B cell (primary cell): ENCODE results near the gene PEX7. TPM values are rescaled to one million over a fixed set of nuclear protein-coding genes. Genes with fewer than 3 reads are reported as not detected.

Experiments used
- ATAC-seq: fragments of 200-7000 bp; cut with Tn5 transposase; one replicate; pipeline ENCODE4 v1.10.0; 2021; ENCODE audit warnings: low read depth, mild to moderate bottlenecking, moderate number of reproducible peaks, moderate library complexity
- CTCF ChIA-PET: fragments of 350-600 bp; sonication (Branson Sonifier 250); formaldehyde crosslinking; loops from one replicate; lab custom pipeline; 2021; ENCODE audit warnings: antibody characterized with exemption, inconsistent platforms; lab: Charles Lee
- POLR2A ChIA-PET: fragments of 350-600 bp; sonication (Branson Sonifier 250); formaldehyde crosslinking; loops from one replicate; lab custom pipeline; 2021; ENCODE audit warnings: antibody characterized with exemption; lab: Charles Lee
- DNase-seq: peaks from one replicate; pipeline ENCODE4 v3.0.0; 2013
- H2AFZ ChIP-seq: 2 replicates; pipeline ENCODE4 v1.6.1; 2012; ENCODE audit warnings: mild to moderate bottlenecking, low read depth, low read length; ENCODE audit not compliant: insufficient read depth, poor library complexity, severe bottlenecking
- H3K27ac ChIP-seq, 2 donors: 1 replicate in 1 of 2; 2 replicates in 1 of 2; pipeline ENCODE4 v1.5.1; 2012 to 2013; ENCODE audit warnings: low read length in 2 of 2, mild to moderate bottlenecking in 2 of 2, moderate library complexity in 1 of 2
- H3K27me3 ChIP-seq, 4 experiments: fragments of 200-600 bp in 1 of 4; sonication (generic) in 1 of 4; replicated peaks in 1 of 4; 1 replicate in 2 of 4; 2 replicates in 2 of 4; pipeline versions ENCODE4 v1.6.1 to v1.7.0; 2013 to 2016; ENCODE audit warnings: low read length in 3 of 4, mild to moderate bottlenecking in 2 of 4, mixed read lengths in 1 of 4, moderate library complexity in 1 of 4; ENCODE audit not compliant: insufficient read depth in 4 of 4, control insufficient read depth in 3 of 4; ENCODE audit errors: control extremely low read depth in 1 of 4
- H3K36me3 ChIP-seq, 2 experiments: replicated peaks in 1 of 2; 1 replicate in 1 of 2; 2 replicates in 1 of 2; pipeline versions ENCODE4 v1.6.1 to v1.7.1; 2013; ENCODE audit warnings: low read length in 1 of 2; ENCODE audit not compliant: insufficient read depth in 2 of 2, control insufficient read depth in 1 of 2; ENCODE audit errors: control extremely low read depth in 1 of 2, extremely low read depth in 1 of 2
- H3K4me1 ChIP-seq, 2 donors: fragments of 200-600 bp in 1 of 2; sonication (generic) in 1 of 2; 1 replicate in 1 of 2; 2 replicates in 1 of 2; pipeline versions ENCODE4 v1.5.1 to v1.6.1; 2013 to 2017; ENCODE audit warnings: low read length in 2 of 2; ENCODE audit not compliant: control insufficient read depth in 2 of 2, insufficient read depth in 2 of 2
- H3K4me2 ChIP-seq: replicated peaks from 2 replicates; pipeline ENCODE3; 2012; ENCODE audit warnings: mild to moderate bottlenecking, low read depth, low read length; ENCODE audit not compliant: poor library complexity, severe bottlenecking
- H3K4me3 ChIP-seq, 5 experiments: fragments of 200-600 bp in 1 of 5; sonication (generic) in 1 of 5; 1 replicate in 3 of 5; 2 replicates in 2 of 5; pipeline versions ENCODE4 v1.5.1 to v1.7.0; 2011 to 2016; ENCODE audit warnings: low read length in 4 of 5, mild to moderate bottlenecking in 4 of 5, low read depth in 2 of 5, control low read depth in 1 of 5, moderate library complexity in 1 of 5; ENCODE audit not compliant: insufficient read depth in 1 of 5; ENCODE audit errors: control extremely low read depth in 1 of 5, extremely low read depth in 1 of 5
- H3K79me2 ChIP-seq: fragments of 200-600 bp; sonication (generic); one replicate; pipeline ENCODE4 v1.6.0; 2016; ENCODE audit warnings: low read length; ENCODE audit not compliant: control insufficient read depth, insufficient read depth
- H3K9ac ChIP-seq: fragments of 200-600 bp; sonication (generic); 2 replicates; pipeline ENCODE4 v1.6.1; 2017; ENCODE audit warnings: mild to moderate bottlenecking, low read length, moderate library complexity
- H3K9me3 ChIP-seq, 3 donors: one replicate each; pipeline versions ENCODE4 v1.6.1 to v1.7.1; 2013; ENCODE audit warnings: low read length in 2 of 3; ENCODE audit not compliant: control insufficient read depth in 2 of 3, insufficient read depth in 1 of 3; ENCODE audit errors: control extremely low read depth in 1 of 3
- H4K20me1 ChIP-seq: 2 replicates; pipeline ENCODE4 v1.6.0; 2012; ENCODE audit warnings: mild to moderate bottlenecking, low read length; ENCODE audit not compliant: insufficient read depth, control insufficient read depth, poor library complexity, severe bottlenecking
- H3K27ac Mint-ChIP-seq: one replicate; pipeline ENCODE4 v1.8.0; 2021; ENCODE audit warnings: mixed read lengths
- H3K27me3 Mint-ChIP-seq: one replicate; pipeline ENCODE4 v1.8.0; 2021; ENCODE audit warnings: mixed read lengths
- H3K4me1 Mint-ChIP-seq: one replicate; pipeline ENCODE4 v1.8.0; 2021; ENCODE audit warnings: mixed read lengths
- H3K4me3 Mint-ChIP-seq: one replicate; pipeline ENCODE4 v1.8.0; 2021; ENCODE audit warnings: mixed read lengths
- H3K9me3 Mint-ChIP-seq: one replicate; pipeline ENCODE4 v1.8.0; 2022; ENCODE audit warnings: mixed read lengths; ENCODE audit not compliant: insufficient read depth
- CTCF ChIP-seq: fragments of 200-600 bp; IDR thresholded peaks from one replicate; pipeline ENCODE4 v1.8.0; 2022; ENCODE audit warnings: antibody characterized with exemption, mild to moderate bottlenecking
- EZH2 ChIP-seq: IDR thresholded peaks from 2 replicates; pipeline ENCODE4 v1.6.1; 2012; ENCODE audit warnings: borderline replicate concordance, low read depth, mild to moderate bottlenecking, moderate library complexity, low read length; ENCODE audit not compliant: insufficient read depth, poor library complexity, severe bottlenecking
- WGBS: methylation state at CpG from one replicate; pipeline ENCODE4 v1.1.5; 2013; ENCODE audit warnings: missing lambda C conversion rate; ENCODE audit not compliant: insufficient coverage; 5-methylcytosine and 5-hydroxymethylcytosine counted together
- intact Hi-C: fragments of 100-400 bp; cut with micrococcal nuclease; formaldehyde crosslinking; loops from one replicate; pipeline ENCODE4 v1.10.0; 2022
- polyA plus RNA-seq: library from polyadenylated mRNA; depleted of rRNA; stranded (reverse); fragments of >200 nt; gene quantifications from 2 replicates; pipeline ENCODE4 v1.2.3, GENCODE V29; 2012
- total RNA-seq, 2 donors: library from RNA; stranded (reverse); fragments of 120-200 nt in 1 of 2; gene quantifications; 1 replicate in 1 of 2; 2 replicates in 1 of 2; pipeline versions ENCODE4 v1.2.3 to v1.2.4, GENCODE V29; 2013 to 2022

Gene PEX7
- total and polyA plus RNA-seq, 2 donors (not counting 1 experiment from before 2014, with no cell fraction given) = 3.9 TPM

GRCh38 chr6:136791296-136792094, 30.9 kb upstream of the PEX7 start:
- TF ChIP-seq CTCF (no peak), EZH2 (no peak)
- intact Hi-C loops = loop anchor here (1.0 to 10.0 kb wide), 8 partner anchors 7 to 1075 kb away; partner anchors contain the start of genes PEX7, SLC35D3 and TNFAIP3
- H2AFZ ChIP-seq = peak overlapping the region; percentile 95
- Mint-ChIP-seq H3K27me3 (no peaks in the 10 kb centered on the region), H3K4me3 (peak overlapping the region; percentile 95), H3K4me1 (peaks cover 48% of the 10 kb centered on the region), H3K9me3 (peaks cover 3% of the 10 kb centered on the region), H3K27ac (peak overlapping the region; percentile 95)
- H3K9ac ChIP-seq = peak overlapping the region; percentile 96
- peaks cover 40 to 46% of the 10 kb centered on the region in 2 donors for H3K4me1 ChIP-seq
- peak overlapping the region; percentile 81 to 99 (median 96) for H3K4me3 ChIP-seq
- POLR2A ChIA-PET = interaction anchor here (0.8 to 2.9 kb wide), 12 partner anchors 28 to 502 kb away, joined by 3 to 21 read pairs (median 4); partner anchors contain the start of gene BCLAF1
- H3K27ac ChIP-seq = peak overlapping the region; percentile 77 to 92
- CTCF ChIA-PET = interaction anchor here (0.5 to 8.7 kb wide), 74 partner anchors 9 to 541 kb away, joined by 3 to 433 read pairs (median 6); partner anchors contain the start of genes MAP7, MTFR2 and PEX7
- WGBS = under 1% methylated on average over 61 of the region's 62 CpGs
- ATAC-seq (peak; percentile 8), DNase-seq (peak; percentile 89)
- H3K9me3 ChIP-seq = peaks cover 0 to 7% (median 3%) of the 10 kb centered on the region in 3 donors
- H3K36me3 ChIP-seq = no peaks in the 10 kb centered on the region
- H4K20me1 ChIP-seq = no peaks in the 10 kb centered on the region
- H3K79me2 ChIP-seq = peaks cover 41% of the 10 kb centered on the region
- H3K27me3 ChIP-seq = no peaks in the 10 kb centered on the region
- peak overlapping the region; percentile 86 for H3K4me2 ChIP-seq
